ENCODE data around the gene BLM. TPM values are rescaled to one million over a fixed set of nuclear protein-coding genes. Genes with fewer than 3 reads are reported as not detected.
"Not testable (repeated sequence)": the region's sequence is repeated elsewhere in the genome, so short reads cannot be mapped to it uniquely, and the experiment has no call there.

BLM gene
- total RNA-seq, 1 experiment from 2014 or later, result 40.0 TPM

DNA sequence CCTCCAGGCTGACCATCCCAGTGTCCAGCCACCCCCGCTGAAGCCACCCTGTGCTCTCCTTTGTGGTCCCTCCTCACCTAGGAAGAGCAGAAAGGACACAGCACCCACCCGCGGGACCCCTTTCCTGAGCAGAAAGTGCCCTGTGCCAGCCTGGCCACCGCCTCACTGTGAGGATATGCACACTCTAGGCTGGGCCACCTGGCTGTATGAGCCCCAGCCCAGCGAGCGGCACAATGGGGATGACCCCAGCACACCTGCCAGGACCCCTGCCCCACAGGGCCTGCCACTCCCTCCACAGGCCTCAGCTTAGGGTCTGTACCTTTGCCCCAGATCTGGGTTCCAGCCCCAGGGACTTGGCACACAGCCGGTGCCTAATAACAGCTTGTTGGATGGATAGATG, 103.3 kb downstream of the BLM start:
- ChIA-PET POLR2A (ENCODE audit: low non-redundant PET) (no interaction called here), CTCF (no interaction called here)
- DNase-seq (ENCODE audit: low spot score), result no peak
- Histone ChIP-seq H3K27ac (ENCODE audit: low read depth, low read length, poor library complexity, severe bottlenecking) (no peak overlapping the region), H3K27me3 (replicated peaks; ENCODE audit: insufficient read depth, low read depth, low read length, poor library complexity) (no peaks in the 10 kb centered on the region), H3K36me3 (ENCODE audit: insufficient read depth, low read length, poor library complexity, severe bottlenecking) (no peaks in the 10 kb centered on the region), H3K9me3 (ENCODE audit: low read depth, low read length, poor library complexity, severe bottlenecking) (no peaks in the 10 kb centered on the region), H3K4me1 (ENCODE audit: insufficient read depth, low read length, poor library complexity, severe bottlenecking) (no peaks in the 10 kb centered on the region), H3K4me3 (ENCODE audit: low read depth, low read length, poor library complexity, severe bottlenecking) (no peak overlapping the region)
- BruUV-seq (replicated peaks), result no TSS peak
- no peak for TF ChIP-seq EZH2 (IDR thresholded peaks at IDR 0.05; ENCODE audit: borderline replicate concordance, low read depth, low read length, poor library complexity, severe bottlenecking)
- TF ChIP-seq CTCF (conservative IDR thresholded peaks at IDR 0.05; ENCODE audit: low read depth, low read length), result no peak
- intact Hi-C loops (cut with micrococcal nuclease; ENCODE audit: unreplicated experiment), result no loop called here

DNA sequence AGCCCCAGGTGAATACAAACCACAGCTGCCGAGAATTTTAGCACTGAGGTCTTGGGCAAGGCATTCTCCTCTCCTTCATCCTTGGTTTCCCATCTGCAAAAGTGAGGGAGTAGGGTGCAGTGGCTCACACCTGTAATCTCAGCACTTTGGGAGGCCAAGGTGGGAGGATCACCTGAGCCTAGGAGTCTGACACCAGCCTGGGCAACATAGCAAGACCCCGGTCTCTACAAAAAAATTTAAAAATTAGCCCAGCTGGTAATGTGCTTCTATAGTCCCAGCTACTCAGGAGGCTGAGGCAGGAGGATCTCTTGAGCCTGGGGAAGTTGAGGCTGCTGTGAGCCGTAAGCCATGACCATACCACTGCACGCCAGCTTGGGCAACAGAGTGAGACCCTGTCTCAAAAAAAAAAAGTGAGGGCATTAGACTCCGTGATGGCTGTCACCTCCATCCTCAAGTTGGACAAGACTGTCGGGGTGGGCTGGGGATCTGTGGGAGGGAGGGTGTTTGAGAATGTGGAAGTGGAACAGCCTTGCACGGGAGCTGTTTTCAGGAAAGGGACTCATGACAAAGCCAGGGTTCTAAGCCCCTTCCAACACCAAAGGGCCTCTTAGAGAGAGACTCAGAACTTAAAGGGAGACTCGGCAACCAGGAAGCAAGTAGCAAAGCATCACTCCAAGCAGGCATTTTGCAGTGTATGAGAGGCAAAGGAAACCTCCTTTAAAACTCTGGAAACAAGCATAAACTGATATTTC, 105.2 kb downstream of the BLM start:
- TF ChIP-seq CTCF (conservative IDR thresholded peaks at IDR 0.05; ENCODE audit: low read depth, low read length), result no peak
- no peak for TF ChIP-seq EZH2 (IDR thresholded peaks at IDR 0.05; ENCODE audit: borderline replicate concordance, low read depth, low read length, poor library complexity, severe bottlenecking)
- intact Hi-C loops (cut with micrococcal nuclease; ENCODE audit: unreplicated experiment), result no loop called here
- Histone ChIP-seq H3K36me3 (ENCODE audit: insufficient read depth, low read length, poor library complexity, severe bottlenecking) (no peaks in the 10 kb centered on the region), H3K4me3 (ENCODE audit: low read depth, low read length, poor library complexity, severe bottlenecking) (no peak overlapping the region), H3K9me3 (ENCODE audit: low read depth, low read length, poor library complexity, severe bottlenecking) (no peaks in the 10 kb centered on the region), H3K27me3 (replicated peaks; ENCODE audit: insufficient read depth, low read depth, low read length, poor library complexity) (no peaks in the 10 kb centered on the region), H3K27ac (ENCODE audit: low read depth, low read length, poor library complexity, severe bottlenecking) (no peak overlapping the region), H3K4me1 (ENCODE audit: insufficient read depth, low read length, poor library complexity, severe bottlenecking) (no peaks in the 10 kb centered on the region)
- CTCF ChIA-PET, result no interaction called here
- BruUV-seq (replicated peaks), result no TSS peak
- no peak for DNase-seq (ENCODE audit: low spot score)
- POLR2A ChIA-PET (ENCODE audit: low non-redundant PET), result no interaction called here

- no peaks in the 10 kb centered on the region for H3K9me3 ChIP-seq (ENCODE audit: low read depth, low read length, poor library complexity, severe bottlenecking)
- intact Hi-C loops (cut with micrococcal nuclease; ENCODE audit: unreplicated experiment), result no loop called here
- no peaks in the 10 kb centered on the region for H3K36me3 ChIP-seq (ENCODE audit: insufficient read depth, low read length, poor library complexity, severe bottlenecking)
- no peak for TF ChIP-seq EZH2 (IDR thresholded peaks at IDR 0.05; ENCODE audit: borderline replicate concordance, low read depth, low read length, poor library complexity, severe bottlenecking)
- TF ChIP-seq CTCF (conservative IDR thresholded peaks at IDR 0.05; ENCODE audit: low read depth, low read length), result no peak
- no peaks in the 10 kb centered on the region for H3K4me1 ChIP-seq (ENCODE audit: insufficient read depth, low read length, poor library complexity, severe bottlenecking)
- ChIA-PET POLR2A (ENCODE audit: low non-redundant PET) (no interaction called here), CTCF (no interaction called here)
- H3K27ac ChIP-seq (ENCODE audit: low read depth, low read length, poor library complexity, severe bottlenecking), result no peak overlapping the region
- no peaks in the 10 kb centered on the region for H3K27me3 ChIP-seq (replicated peaks; ENCODE audit: insufficient read depth, low read depth, low read length, poor library complexity)
- no TSS peak for BruUV-seq (replicated peaks)
- no peak overlapping the region for H3K4me3 ChIP-seq (ENCODE audit: low read depth, low read length, poor library complexity, severe bottlenecking)
- DNase-seq (ENCODE audit: low spot score), result no peak
These were observed 106.4 kb downstream of the BLM start for GRCh38 chr15:90823455-90823974.

- H3K36me3 ChIP-seq (ENCODE audit: insufficient read depth, low read length, poor library complexity, severe bottlenecking); CTCF ChIA-PET; H3K4me3 ChIP-seq (ENCODE audit: low read depth, low read length, poor library complexity, severe bottlenecking); H3K27ac ChIP-seq (ENCODE audit: low read depth, low read length, poor library complexity, severe bottlenecking); DNase-seq (ENCODE audit: low spot score); H3K4me1 ChIP-seq (ENCODE audit: insufficient read depth, low read length, poor library complexity, severe bottlenecking); BruUV-seq (replicated peaks); intact Hi-C loops (cut with micrococcal nuclease; ENCODE audit: unreplicated experiment); H3K27me3 ChIP-seq (replicated peaks; ENCODE audit: insufficient read depth, low read depth, low read length, poor library complexity); H3K9me3 ChIP-seq (ENCODE audit: low read depth, low read length, poor library complexity, severe bottlenecking): not testable (repeated sequence)
- POLR2A ChIA-PET (ENCODE audit: low non-redundant PET), result interaction anchor here (0.6 kb wide), 1 partner anchor 198 kb away, joined by 5 read pairs; no protein-coding TSS in a partner anchor
These were observed 108.2 kb downstream of the BLM start for GRCh38 chr15:90825115-90825899.

GRCh38 chr15:90826206-90826885, 109.2 kb downstream of the BLM start:
- BruUV-seq (replicated peaks); H3K4me1 ChIP-seq (ENCODE audit: insufficient read depth, low read length, poor library complexity, severe bottlenecking); intact Hi-C loops (cut with micrococcal nuclease; ENCODE audit: unreplicated experiment); H3K9me3 ChIP-seq (ENCODE audit: low read depth, low read length, poor library complexity, severe bottlenecking); H3K36me3 ChIP-seq (ENCODE audit: insufficient read depth, low read length, poor library complexity, severe bottlenecking); H3K27ac ChIP-seq (ENCODE audit: low read depth, low read length, poor library complexity, severe bottlenecking); DNase-seq (ENCODE audit: low spot score); H3K4me3 ChIP-seq (ENCODE audit: low read depth, low read length, poor library complexity, severe bottlenecking); H3K27me3 ChIP-seq (replicated peaks; ENCODE audit: insufficient read depth, low read depth, low read length, poor library complexity); CTCF ChIA-PET: not testable (repeated sequence)
- POLR2A ChIA-PET (ENCODE audit: low non-redundant PET), result interaction anchor here (0.6 kb wide), 2 partner anchors 13 to 199 kb away, joined by 3 to 5 read pairs; no protein-coding TSS in a partner anchor
